ENCODE measurements around the gene ITGA3. TPM values are rescaled to one million over a fixed set of nuclear protein-coding genes. Genes with fewer than 3 reads are reported as not detected.

ITGA3 gene
- polyA plus RNA-seq, 2 of the 4 experiments (the other 2 are of a cell fraction) = 141 to 268 TPM

GRCh38 chr17:50080096-50080480, 24.2 kb downstream of the ITGA3 start:
- H3K27ac ChIP-seq = peak overlapping the region in 1 of 2 experiments; percentile 71; a peak in 2 of 6 replicates
- H3K4me2 ChIP-seq = no peak overlapping the region
- H3K4me3 ChIP-seq = no peak overlapping the region
- DNase-seq (ENCODE audit: low read depth in 1 of 2, low spot score in 1 of 2) (no peak), ATAC-seq (0 out of 6 replicates have a peak, but pooled peaks of 1 of the 2 experiments have one; percentile 1), FAIRE-seq (no peak)
- ChIA-PET CTCF (interaction anchor here (0.7 to 13.5 kb wide), 18 partner anchors 7 to 197 kb away, joined by 3 to 345 read pairs (median 4); partner anchors contain the start of genes ITGA3 and PDK2), POLR2A (interaction anchor here (0.6 to 1.3 kb wide), 4 partner anchors 12 to 70 kb away, joined by 3 to 8 read pairs (median 4); no protein-coding TSS in a partner anchor)
- no peak for TF ChIP-seq JUN (IDR thresholded peaks at IDR 0.05)
- TF ChIP-seq CTCF (IDR thresholded peaks at IDR 0.05) = no peak
- TF ChIP-seq PBX3 (IDR thresholded peaks at IDR 0.05) = no peak
- TF ChIP-seq POLR2A (IDR thresholded peaks at IDR 0.05; ENCODE audit: low read length) = no peak
- TF ChIP-seq SREBF2 (IDR thresholded peaks at IDR 0.05) = no peak
- TF ChIP-seq MYC (IDR thresholded peaks at IDR 0.05; ENCODE audit: borderline replicate concordance, low read length) = no peak
- no peaks in the 10 kb centered on the region for H3K9me3 ChIP-seq
- peaks cover 12% of the 10 kb centered on the region; the same call in 2 of the 3 replicates for H3K4me1 ChIP-seq
- whole genome bisulfite sequencing (ENCODE audit: missing lambda C conversion rate) = 95% methylated on average over 11 of the region's 11 CpGs

- no peak for FAIRE-seq
Measured at GRCh38 chr17:50080827-50081226, 24.9 kb downstream of the ITGA3 start.

GRCh38 chr17:50081757-50082156, 25.8 kb downstream of the ITGA3 start:
- Histone ChIP-seq H3K4me3 (no peak overlapping the region), H3K4me1 (peaks cover 12% of the 10 kb centered on the region; the same call in 2 of the 3 replicates), H3K4me2 (no peak overlapping the region), H3K27ac (no peak overlapping the region), H3K9me3 (no peaks in the 10 kb centered on the region)
- ChIA-PET POLR2A (interaction anchor here (1.1 kb wide), 1 partner anchor 20 kb away, joined by 3 read pairs; no protein-coding TSS in a partner anchor), CTCF (interaction anchor here (1.1 to 13.5 kb wide), 8 partner anchors 9 to 129 kb away, joined by 3 to 345 read pairs (median 24); partner anchors contain the start of genes ITGA3 and PDK2)
- DNase-seq (ENCODE audit: low read depth in 1 of 2, low spot score in 1 of 2) = no peak
- WGBS (ENCODE audit: missing lambda C conversion rate) = 83% methylated on average over 5 of the region's 5 CpGs
- TF ChIP-seq HOXB5 (CRISPR knock-in tag; IDR thresholded peaks at IDR 0.05) (no peak), EP300 (IDR thresholded peaks at IDR 0.05) (no peak), FOSL2 (IDR thresholded peaks at IDR 0.05) (no peak), FOSL2 (CRISPR knock-in tag; IDR thresholded peaks at IDR 0.05) (no peak), USF2 (IDR thresholded peaks at IDR 0.05) (no peak), CBX2 (IDR thresholded peaks at IDR 0.05; ENCODE audit: borderline replicate concordance, low read depth) (no peak), ZSCAN20 (CRISPR knock-in tag; IDR thresholded peaks at IDR 0.05) (no peak)
- no peak for FAIRE-seq
- ATAC-seq = no peak

More at GRCh38 chr17:50080827-50081226, 24.9 kb downstream of the ITGA3 start:
- H3K4me3 ChIP-seq = no peak overlapping the region
- no peaks in the 10 kb centered on the region for H3K9me3 ChIP-seq
- TF ChIP-seq CEBPB (IDR thresholded peaks at IDR 0.05) = no peak
- no peak for TF ChIP-seq MAFK (IDR thresholded peaks at IDR 0.05; ENCODE audit: partially characterized antibody)
- TF ChIP-seq BCL3 (IDR thresholded peaks at IDR 0.05) = no peak
- no peak for TF ChIP-seq ZNF302 (CRISPR knock-in tag; IDR thresholded peaks at IDR 0.05)
- TF ChIP-seq, protein P1, sequence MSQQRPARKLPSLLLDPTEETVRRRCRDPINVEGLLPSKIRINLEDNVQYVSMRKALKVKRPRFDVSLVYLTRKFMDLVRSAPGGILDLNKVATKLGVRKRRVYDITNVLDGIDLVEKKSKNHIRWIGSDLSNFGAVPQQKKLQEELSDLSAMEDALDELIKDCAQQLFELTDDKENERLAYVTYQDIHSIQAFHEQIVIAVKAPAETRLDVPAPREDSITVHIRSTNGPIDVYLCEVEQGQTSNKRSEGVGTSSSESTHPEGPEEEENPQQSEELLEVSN (IDR thresholded peaks at IDR 0.05; ENCODE audit: borderline replicate concordance, low read depth) = no peak
- TF ChIP-seq ZC3H11A (IDR thresholded peaks at IDR 0.05) = no peak
- TF ChIP-seq JUN (IDR thresholded peaks at IDR 0.05) = no peak
- no peak for TF ChIP-seq HOXB5 (CRISPR knock-in tag; IDR thresholded peaks at IDR 0.05)
- TF ChIP-seq GATA3 (IDR thresholded peaks at IDR 0.05; ENCODE audit: borderline replicate concordance) = no peak
- no peak for TF ChIP-seq KDM5A (IDR thresholded peaks at IDR 0.05)
- no peak for TF ChIP-seq SREBF2 (IDR thresholded peaks at IDR 0.05)
- TF ChIP-seq FOXS1 (CRISPR knock-in tag; IDR thresholded peaks at IDR 0.05) = no peak
- TF ChIP-seq NPAS2 (CRISPR knock-in tag; IDR thresholded peaks at IDR 0.05; ENCODE audit: borderline replicate concordance) = no peak
- TF ChIP-seq ZFP36 (IDR thresholded peaks at IDR 0.05; ENCODE audit: borderline replicate concordance, partially characterized antibody) = no peak
- TF ChIP-seq ATOH8 (CRISPR knock-in tag; IDR thresholded peaks at IDR 0.05; ENCODE audit: low read depth) = no peak
- peaks cover 12% of the 10 kb centered on the region; the same call in 2 of the 3 replicates for H3K4me1 ChIP-seq
- H3K27ac ChIP-seq = no peak overlapping the region
- ChIA-PET POLR2A (interaction anchor here (1.1 kb wide), 1 partner anchor 19 kb away, joined by 3 read pairs; no protein-coding TSS in a partner anchor), CTCF (interaction anchor here (0.6 to 13.5 kb wide), 10 partner anchors 8 to 221 kb away, joined by 3 to 345 read pairs (median 4); partner anchors contain the start of genes ITGA3 and PDK2)
- H3K4me2 ChIP-seq = no peak overlapping the region
- whole genome bisulfite sequencing (ENCODE audit: missing lambda C conversion rate) = 90% methylated on average over 7 of the region's 7 CpGs
- ATAC-seq (no peak), DNase-seq (ENCODE audit: low read depth in 1 of 2, low spot score in 1 of 2) (no peak)

Data from A549 (cell line).